SK-N-SH (cell line): ENCODE results near the gene CPA4. TPM values are rescaled to one million over a fixed set of nuclear protein-coding genes. Genes with fewer than 3 reads are reported as not detected.

Experiments used
- CTCF ChIA-PET: fragments of 300-600, 350-600 bp; formaldehyde crosslinking; extraction: SDS; loops from one replicate; lab custom pipeline; 2021; lab: Yijun Ruan, JAX
- POLR2A ChIA-PET: fragments of 350-600 bp; sonication (Branson Sonifier 250); formaldehyde crosslinking; extraction: SDS; loops from one replicate; lab custom pipeline; 2020; ENCODE audit warnings: antibody characterized with exemption, inconsistent platforms; lab: Yijun Ruan, JAX
- DNase-seq: peaks from one replicate; pipeline ENCODE4 v3.0.0; 2012
- H2AFZ ChIP-seq: fragments of 200-600 bp; sonication (generic); 2 replicates; pipeline ENCODE4 v1.8.1; 2016; ENCODE audit warnings: antibody characterized with exemption, mild to moderate bottlenecking, low read depth
- H3F3A ChIP-seq: fragments of 200-600 bp; sonication (generic); replicated peaks from 2 replicates; pipeline ENCODE3; 2016; ENCODE audit warnings: antibody characterized with exemption, mild to moderate bottlenecking; ENCODE audit not compliant: insufficient read depth
- H3K27ac ChIP-seq, 2 experiments: fragments of 200-500 bp in 1 of 2; fragments of 200-600 bp in 1 of 2; sonication (Bioruptor generic) in 1 of 2; sonication (generic), shearing (Covaris generic) in 1 of 2; 2 replicates each; pipeline versions ENCODE4 v1.5.1 to v1.6.1; 2014 to 2016; ENCODE audit warnings: low read depth in 2 of 2, inconsistent platforms in 1 of 2, low read length in 1 of 2, mild to moderate bottlenecking in 1 of 2, mixed read lengths in 1 of 2
- H3K27me3 ChIP-seq: fragments of 200-600 bp; sonication (generic), shearing (Covaris generic); 2 replicates; pipeline ENCODE4 v1.6.1; 2016; ENCODE audit warnings: mixed run types; ENCODE audit not compliant: insufficient read depth
- H3K36me3 ChIP-seq, 2 experiments: fragments of 200-500 bp in 1 of 2; fragments of 200-600 bp in 1 of 2; sonication (Bioruptor generic) in 1 of 2; sonication (generic) in 1 of 2; replicated peaks in 1 of 2; 2 replicates each; pipeline versions ENCODE3 to v1.5.1; 2014 to 2016; ENCODE audit warnings: low read length in 1 of 2, mild to moderate bottlenecking in 1 of 2; ENCODE audit not compliant: insufficient read depth in 2 of 2, control insufficient read depth in 1 of 2
- H3K4me1 ChIP-seq, 2 experiments: fragments of 200-500 bp in 1 of 2; fragments of 200-600 bp in 1 of 2; sonication (Bioruptor generic) in 1 of 2; sonication (generic), shearing (Covaris generic) in 1 of 2; 2 replicates each; pipeline versions ENCODE4 v1.5.1 to v1.6.1; 2014 to 2016; ENCODE audit warnings: low read depth in 1 of 2, low read length in 1 of 2, mixed run types in 1 of 2; ENCODE audit not compliant: insufficient read depth in 2 of 2, control insufficient read depth in 1 of 2
- H3K4me2 ChIP-seq: fragments of 200-600 bp; sonication (generic), shearing (Covaris generic); 2 replicates; pipeline ENCODE4 v1.6.1; 2017; ENCODE audit warnings: mixed run types
- H3K4me3 ChIP-seq, 2 experiments: fragments of 200-500 bp in 1 of 2; fragments of 200-600 bp in 1 of 2; sonication (Bioruptor generic) in 1 of 2; sonication (generic), shearing (Covaris generic) in 1 of 2; 2 replicates each; pipeline versions ENCODE4 v1.5.1 to v1.8.1; 2014 to 2016; ENCODE audit warnings: low read depth in 2 of 2, inconsistent platforms in 1 of 2, low read length in 1 of 2, mild to moderate bottlenecking in 1 of 2, mixed read lengths in 1 of 2, moderate library complexity in 1 of 2
- H3K79me2 ChIP-seq: fragments of 200-600 bp; sonication (generic); 2 replicates; pipeline ENCODE4 v1.8.1; 2017; ENCODE audit warnings: mild to moderate bottlenecking; ENCODE audit not compliant: insufficient read depth
- H3K9ac ChIP-seq: fragments of 200-600 bp; sonication (generic); 2 replicates; pipeline ENCODE4 v1.6.1; 2017; ENCODE audit warnings: mixed run types
- H3K9me2 ChIP-seq: fragments of 200-600 bp; sonication (generic); 2 replicates; pipeline ENCODE4 v1.6.1; 2017; ENCODE audit warnings: mixed run types
- H3K9me3 ChIP-seq: fragments of 200-600 bp; sonication (generic); 2 replicates; pipeline ENCODE4 v1.6.1; 2017; ENCODE audit warnings: mixed run types, mild to moderate bottlenecking, moderate library complexity
- H4K20me1 ChIP-seq: fragments of 200-600 bp; sonication (generic); 2 replicates; pipeline ENCODE4 v1.6.1; 2017; ENCODE audit warnings: mild to moderate bottlenecking, mixed run types; ENCODE audit not compliant: insufficient read depth
- CHD2 ChIP-seq: fragments of 150-350 bp; IDR thresholded peaks from 2 replicates; pipeline ENCODE4 v1.6.1; 2018; ENCODE audit warnings: low read length; ENCODE audit not compliant: partially characterized antibody
- EP300 ChIP-seq, 2 experiments: IDR thresholded peaks; 2 replicates each; pipeline versions ENCODE4 v1.4.0 to v1.6.1; 2012; ENCODE audit warnings: borderline replicate concordance in 1 of 2, low read depth in 1 of 2, low read length in 1 of 2
- FOXM1 ChIP-seq: IDR thresholded peaks from 2 replicates; pipeline ENCODE4 v1.4.0; 2012; ENCODE audit warnings: low read depth, mild to moderate bottlenecking
- NFIC ChIP-seq: IDR thresholded peaks from 2 replicates; pipeline ENCODE4 v1.4.0; 2012; ENCODE audit warnings: borderline replicate concordance
- NRF1 ChIP-seq: IDR thresholded peaks from 2 replicates; pipeline ENCODE4 v1.6.1; 2012; ENCODE audit warnings: low read depth, mild to moderate bottlenecking, low read length
- POLR2AphosphoS5 ChIP-seq: IDR thresholded peaks from 2 replicates; pipeline ENCODE4 v1.6.1; 2012; ENCODE audit warnings: low read depth, low read length
- RAD21 ChIP-seq: IDR thresholded peaks from 2 replicates; pipeline ENCODE4 v1.6.1; 2012; ENCODE audit warnings: mild to moderate bottlenecking, low read length
- RXRA ChIP-seq: IDR thresholded peaks from 2 replicates; pipeline ENCODE4 v1.4.0; 2012; ENCODE audit warnings: low read depth, mild to moderate bottlenecking, borderline replicate concordance
- SIN3A ChIP-seq: IDR thresholded peaks from 2 replicates; pipeline ENCODE4 v1.6.1; 2012; ENCODE audit warnings: low read depth, mild to moderate bottlenecking, low read length, moderate library complexity, borderline replicate concordance
- SMC3 ChIP-seq: IDR thresholded peaks from 2 replicates; pipeline ENCODE4 v1.6.1; 2012; ENCODE audit warnings: low read depth, low read length, improper control_type of control experiment
- USF2 ChIP-seq: fragments of 150-350 bp; IDR thresholded peaks from 2 replicates; pipeline ENCODE4 v1.6.1; 2017; ENCODE audit warnings: antibody characterized with exemption, low read length, low read depth, borderline replicate concordance
- YY1 ChIP-seq: IDR thresholded peaks from 2 replicates; pipeline ENCODE4 v1.4.0; 2012; ENCODE audit warnings: low read depth, mild to moderate bottlenecking
- WGBS: methylation state at CpG from one replicate; pipeline ENCODE4 v1.1.6; 2017; ENCODE audit warnings: low lambda C conversion rate; 5-methylcytosine and 5-hydroxymethylcytosine counted together
- polyA plus RNA-seq, 3 experiments: library from polyadenylated mRNA; depleted of rRNA; stranded (reverse); fragments of >200 nt; gene quantifications; 2 replicates each; pipeline ENCODE4 v1.2.3, GENCODE V29; 2012
- TF ChIP-seq, protein P1 (sequence below): IDR thresholded peaks from 2 replicates; pipeline ENCODE4 v1.6.1; 2012; ENCODE audit warnings: mild to moderate bottlenecking, low read depth, low read length, moderate library complexity
- TF ChIP-seq, protein P2 (sequence below): IDR thresholded peaks from 2 replicates; pipeline ENCODE4 v1.4.0; 2012; ENCODE audit warnings: low read depth, borderline replicate concordance
- TF ChIP-seq, protein P3 (sequence below): fragments of 150-350 bp; IDR thresholded peaks from 2 replicates; pipeline ENCODE4 v1.6.1; 2016; ENCODE audit warnings: mild to moderate bottlenecking, low read depth, low read length
- TF ChIP-seq, protein P4 (sequence below): IDR thresholded peaks from 2 replicates; pipeline ENCODE4; 2012

CPA4 gene
- polyA plus RNA-seq, 1 of the 3 experiments (the other 2 are of a cell fraction) = 176 TPM

GRCh38 chr7:130356876-130357611 is 64.1 kb downstream of the CPA4 start (continued):
- TF ChIP-seq, protein P1, sequence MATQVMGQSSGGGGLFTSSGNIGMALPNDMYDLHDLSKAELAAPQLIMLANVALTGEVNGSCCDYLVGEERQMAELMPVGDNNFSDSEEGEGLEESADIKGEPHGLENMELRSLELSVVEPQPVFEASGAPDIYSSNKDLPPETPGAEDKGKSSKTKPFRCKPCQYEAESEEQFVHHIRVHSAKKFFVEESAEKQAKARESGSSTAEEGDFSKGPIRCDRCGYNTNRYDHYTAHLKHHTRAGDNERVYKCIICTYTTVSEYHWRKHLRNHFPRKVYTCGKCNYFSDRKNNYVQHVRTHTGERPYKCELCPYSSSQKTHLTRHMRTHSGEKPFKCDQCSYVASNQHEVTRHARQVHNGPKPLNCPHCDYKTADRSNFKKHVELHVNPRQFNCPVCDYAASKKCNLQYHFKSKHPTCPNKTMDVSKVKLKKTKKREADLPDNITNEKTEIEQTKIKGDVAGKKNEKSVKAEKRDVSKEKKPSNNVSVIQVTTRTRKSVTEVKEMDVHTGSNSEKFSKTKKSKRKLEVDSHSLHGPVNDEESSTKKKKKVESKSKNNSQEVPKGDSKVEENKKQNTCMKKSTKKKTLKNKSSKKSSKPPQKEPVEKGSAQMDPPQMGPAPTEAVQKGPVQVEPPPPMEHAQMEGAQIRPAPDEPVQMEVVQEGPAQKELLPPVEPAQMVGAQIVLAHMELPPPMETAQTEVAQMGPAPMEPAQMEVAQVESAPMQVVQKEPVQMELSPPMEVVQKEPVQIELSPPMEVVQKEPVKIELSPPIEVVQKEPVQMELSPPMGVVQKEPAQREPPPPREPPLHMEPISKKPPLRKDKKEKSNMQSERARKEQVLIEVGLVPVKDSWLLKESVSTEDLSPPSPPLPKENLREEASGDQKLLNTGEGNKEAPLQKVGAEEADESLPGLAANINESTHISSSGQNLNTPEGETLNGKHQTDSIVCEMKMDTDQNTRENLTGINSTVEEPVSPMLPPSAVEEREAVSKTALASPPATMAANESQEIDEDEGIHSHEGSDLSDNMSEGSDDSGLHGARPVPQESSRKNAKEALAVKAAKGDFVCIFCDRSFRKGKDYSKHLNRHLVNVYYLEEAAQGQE = 0 out of 2 replicates have a peak, but pooled peaks have one; percentile 37
- TF ChIP-seq SMC3 (no peak), NFIC (peak; percentile 80)
- TF ChIP-seq, protein P2, sequence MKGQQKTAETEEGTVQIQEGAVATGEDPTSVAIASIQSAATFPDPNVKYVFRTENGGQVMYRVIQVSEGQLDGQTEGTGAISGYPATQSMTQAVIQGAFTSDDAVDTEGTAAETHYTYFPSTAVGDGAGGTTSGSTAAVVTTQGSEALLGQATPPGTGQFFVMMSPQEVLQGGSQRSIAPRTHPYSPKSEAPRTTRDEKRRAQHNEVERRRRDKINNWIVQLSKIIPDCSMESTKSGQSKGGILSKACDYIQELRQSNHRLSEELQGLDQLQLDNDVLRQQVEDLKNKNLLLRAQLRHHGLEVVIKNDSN = no peak
- TF ChIP-seq, protein P3, sequence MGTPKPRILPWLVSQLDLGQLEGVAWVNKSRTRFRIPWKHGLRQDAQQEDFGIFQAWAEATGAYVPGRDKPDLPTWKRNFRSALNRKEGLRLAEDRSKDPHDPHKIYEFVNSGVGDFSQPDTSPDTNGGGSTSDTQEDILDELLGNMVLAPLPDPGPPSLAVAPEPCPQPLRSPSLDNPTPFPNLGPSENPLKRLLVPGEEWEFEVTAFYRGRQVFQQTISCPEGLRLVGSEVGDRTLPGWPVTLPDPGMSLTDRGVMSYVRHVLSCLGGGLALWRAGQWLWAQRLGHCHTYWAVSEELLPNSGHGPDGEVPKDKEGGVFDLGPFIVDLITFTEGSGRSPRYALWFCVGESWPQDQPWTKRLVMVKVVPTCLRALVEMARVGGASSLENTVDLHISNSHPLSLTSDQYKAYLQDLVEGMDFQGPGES = no peak

DNA sequence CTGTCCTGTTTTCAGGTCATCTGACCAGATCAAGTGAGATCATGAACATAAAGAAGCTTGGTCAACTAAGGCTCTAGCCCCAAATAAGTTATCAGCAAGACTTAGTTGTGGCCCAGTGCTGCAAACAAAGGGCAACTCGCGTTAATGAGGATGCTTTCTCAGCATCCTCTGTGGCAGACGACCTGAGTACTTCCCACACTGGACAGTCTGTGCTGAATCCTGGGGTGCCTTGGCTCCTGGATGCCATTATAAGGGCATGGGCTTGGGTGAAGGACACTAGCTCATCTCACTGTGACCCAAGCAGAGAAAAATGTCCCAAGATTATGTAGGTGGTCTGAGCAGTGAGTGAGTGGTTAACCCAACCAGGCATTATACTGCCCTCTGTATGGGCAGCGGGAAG is 65.5 kb downstream of the CPA4 start:
- no peak for DNase-seq
- Histone ChIP-seq H2AFZ (no peak overlapping the region), H3K79me2 (no peaks in the 10 kb centered on the region), H3K36me3 (no peaks in the 10 kb centered on the region), H3K9ac (no peak overlapping the region), H3K27me3 (no peaks in the 10 kb centered on the region), H3K27ac (no peak overlapping the region), H3F3A (peaks cover 33% of the 10 kb centered on the region), H3K4me3 (no peak overlapping the region), H3K4me1 (peaks cover 22 to 32% of the 10 kb centered on the region in 2 experiments; a peak in 3 of 4 replicates), H3K9me2 (no peaks in the 10 kb centered on the region), H3K9me3 (no peaks in the 10 kb centered on the region), H4K20me1 (no peaks in the 10 kb centered on the region), H3K4me2 (no peak overlapping the region)
- ChIA-PET POLR2A (no interaction called here), CTCF (no interaction called here)
- WGBS = 93% methylated on average over 4 of the region's 4 CpGs
- TF ChIP-seq SMC3 (no peak), RXRA (no peak), EP300 (IDR thresholded peaks at IDR 0.05; ENCODE audit: borderline replicate concordance in 1 of 2, low read depth in 1 of 2, low read length in 1 of 2) (no peak), SIN3A (no peak), CHD2 (no peak), RAD21 (no peak), NRF1 (no peak), FOXM1 (no peak), YY1 (no peak), USF2 (no peak), NFIC (no peak), POLR2AphosphoS5 (no peak)
- TF ChIP-seq, protein P2 = no peak
- TF ChIP-seq, protein P4, sequence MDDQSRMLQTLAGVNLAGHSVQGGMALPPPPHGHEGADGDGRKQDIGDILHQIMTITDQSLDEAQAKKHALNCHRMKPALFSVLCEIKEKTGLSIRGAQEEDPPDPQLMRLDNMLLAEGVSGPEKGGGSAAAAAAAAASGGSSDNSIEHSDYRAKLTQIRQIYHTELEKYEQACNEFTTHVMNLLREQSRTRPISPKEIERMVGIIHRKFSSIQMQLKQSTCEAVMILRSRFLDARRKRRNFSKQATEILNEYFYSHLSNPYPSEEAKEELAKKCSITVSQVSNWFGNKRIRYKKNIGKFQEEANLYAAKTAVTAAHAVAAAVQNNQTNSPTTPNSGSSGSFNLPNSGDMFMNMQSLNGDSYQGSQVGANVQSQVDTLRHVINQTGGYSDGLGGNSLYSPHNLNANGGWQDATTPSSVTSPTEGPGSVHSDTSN = no peak
- TF ChIP-seq, protein P1 = no peak
